ENCODE results near the gene KASH5. TPM values are rescaled to one million over a fixed set of nuclear protein-coding genes. Genes with fewer than 3 reads are reported as not detected.
A peak's percentile ranks its signal among the peaks of the same experiment; 100 is the strongest.

The KASH5 gene
- total RNA-seq, 2 experiments from 2014 or later, result 0.96 to 1.2 TPM

- H3K27ac Mint-ChIP-seq, result no peak overlapping the region
- intact Hi-C loops (cut with DNase I, micrococcal nuclease), result no loop called here
- H3K4me1 Mint-ChIP-seq, result peaks cover 24% of the 10 kb centered on the region
- H3K27me3 Mint-ChIP-seq, result peaks cover 77% of the 10 kb centered on the region
- ATAC-seq (no peak), DNase-seq (no peak)
- H3K4me3 Mint-ChIP-seq, result no peak overlapping the region
- no peaks in the 10 kb centered on the region for H3K9me3 Mint-ChIP-seq (ENCODE audit: low read depth)
- CTCF ChIA-PET, result no interaction called here
- H3K36me3 Mint-ChIP-seq (ENCODE audit: low read depth), result no peaks in the 10 kb centered on the region
- POLR2A ChIA-PET, result no interaction called here
These were observed 45.3 kb downstream of the KASH5 start for GRCh38 chr19:49433240-49433901.

- ATAC-seq (no peak), DNase-seq (no peak)
- ChIA-PET POLR2A (interaction anchor here (1.9 kb wide), 1 partner anchor 9 kb away, joined by 4 read pairs; no protein-coding TSS in a partner anchor), CTCF (interaction anchor here (0.7 to 1.3 kb wide), 3 partner anchors 13 to 45 kb away, joined by 3 to 6 read pairs (median 4); no protein-coding TSS in a partner anchor)
- Mint-ChIP-seq H3K9me3 (ENCODE audit: low read depth) (no peaks in the 10 kb centered on the region), H3K27me3 (peaks cover 78% of the 10 kb centered on the region), H3K4me3 (no peak overlapping the region), H3K4me1 (peaks cover 18% of the 10 kb centered on the region), H3K27ac (no peak overlapping the region), H3K36me3 (ENCODE audit: low read depth) (no peaks in the 10 kb centered on the region)
- intact Hi-C loops (cut with DNase I, micrococcal nuclease), result no loop called here
These were observed 47.0 kb downstream of the KASH5 start for GRCh38 chr19:49434907-49435583.

GRCh38 chr19:49435670-49436069 is 47.6 kb downstream of the KASH5 start:
- ATAC-seq, result no peak
- no peak for DNase-seq
- POLR2A ChIA-PET, result interaction anchor here (1.9 kb wide), 1 partner anchor 9 kb away, joined by 4 read pairs; no protein-coding TSS in a partner anchor
- Mint-ChIP-seq H3K27ac (no peak overlapping the region), H3K9me3 (ENCODE audit: low read depth) (no peaks in the 10 kb centered on the region), H3K36me3 (ENCODE audit: low read depth) (no peaks in the 10 kb centered on the region), H3K4me1 (peaks cover 20% of the 10 kb centered on the region), H3K4me3 (no peak overlapping the region), H3K27me3 (peaks cover 79% of the 10 kb centered on the region)
- intact Hi-C loops (cut with DNase I, micrococcal nuclease), result no loop called here
- CTCF ChIA-PET, result interaction anchor here (0.7 to 1.3 kb wide), 3 partner anchors 10 to 46 kb away, joined by 3 to 6 read pairs (median 3); partner anchors contain the start of gene GFY

- Mint-ChIP-seq H3K4me3 (peak overlapping the region; percentile 4), H3K36me3 (ENCODE audit: low read depth) (no peaks in the 10 kb centered on the region), H3K4me1 (peaks cover 24% of the 10 kb centered on the region), H3K9me3 (ENCODE audit: low read depth) (no peaks in the 10 kb centered on the region), H3K27me3 (peaks cover 78% of the 10 kb centered on the region), H3K27ac (no peak overlapping the region)
- CTCF ChIA-PET, result interaction anchor here (0.6 to 1.0 kb wide), 2 partner anchors 11 to 1964 kb away, joined by 3 read pairs; partner anchors contain the start of gene GFY
- intact Hi-C loops (cut with DNase I, micrococcal nuclease), result no loop called here
- POLR2A ChIA-PET, result interaction anchor here (1.9 kb wide), 1 partner anchor 10 kb away, joined by 4 read pairs; no protein-coding TSS in a partner anchor
- DNase-seq, result peak; percentile 89
- peak; percentile 54 for ATAC-seq
These were observed 48.5 kb downstream of the KASH5 start for GRCh38 chr19:49436381-49437017.

GRCh38 chr19:49437231-49437630 is 49.2 kb downstream of the KASH5 start:
- no peak for DNase-seq
- ChIA-PET POLR2A (interaction anchor here (1.9 kb wide), 1 partner anchor 11 kb away, joined by 4 read pairs; no protein-coding TSS in a partner anchor), CTCF (no interaction called here)
- no peak overlapping the region for H3K27ac Mint-ChIP-seq
- no peak overlapping the region for H3K4me3 Mint-ChIP-seq
- intact Hi-C loops (cut with DNase I, micrococcal nuclease), result no loop called here
- no peaks in the 10 kb centered on the region for H3K9me3 Mint-ChIP-seq (ENCODE audit: low read depth)
- peaks cover 81% of the 10 kb centered on the region for H3K27me3 Mint-ChIP-seq
- no peak for ATAC-seq
- peaks cover 28% of the 10 kb centered on the region for H3K4me1 Mint-ChIP-seq
- no peaks in the 10 kb centered on the region for H3K36me3 Mint-ChIP-seq (ENCODE audit: low read depth)

GRCh38 chr19:49438261-49438660 is 50.2 kb downstream of the KASH5 start:
- peaks cover 79% of the 10 kb centered on the region for H3K27me3 Mint-ChIP-seq
- POLR2A ChIA-PET, result no interaction called here

GRCh38 chr19:49439836-49440235 is 51.8 kb downstream of the KASH5 start:
- ChIA-PET CTCF (interaction anchor here (0.6 to 1.5 kb wide), 4 partner anchors 10 to 297 kb away, joined by 3 to 4 read pairs (median 4); no protein-coding TSS in a partner anchor), POLR2A (no interaction called here)
- ATAC-seq (no peak), DNase-seq (no peak)
- Mint-ChIP-seq H3K36me3 (ENCODE audit: low read depth) (no peaks in the 10 kb centered on the region), H3K4me3 (no peak overlapping the region), H3K27me3 (peaks cover 70% of the 10 kb centered on the region), H3K4me1 (peaks cover 32% of the 10 kb centered on the region), H3K27ac (no peak overlapping the region), H3K9me3 (ENCODE audit: low read depth) (no peaks in the 10 kb centered on the region)
- intact Hi-C loops (cut with DNase I, micrococcal nuclease), result loop anchor here in 1 of 2 experiments (5.0 kb wide), 1 partner anchor 33 kb away; no protein-coding TSS in a partner anchor

More at GRCh38 chr19:49438261-49438660, 50.2 kb downstream of the KASH5 start:
- no peaks in the 10 kb centered on the region for H3K9me3 Mint-ChIP-seq (ENCODE audit: low read depth)
- H3K4me1 Mint-ChIP-seq, result peaks cover 31% of the 10 kb centered on the region
- intact Hi-C loops (cut with DNase I, micrococcal nuclease), result no loop called here
- no peak for ATAC-seq
- DNase-seq, result no peak
- H3K36me3 Mint-ChIP-seq (ENCODE audit: low read depth), result no peaks in the 10 kb centered on the region
- no peak overlapping the region for H3K27ac Mint-ChIP-seq
- CTCF ChIA-PET, result no interaction called here
- H3K4me3 Mint-ChIP-seq, result no peak overlapping the region

- POLR2A ChIA-PET, result no interaction called here
- H3K4me1 Mint-ChIP-seq, result peaks cover 36% of the 10 kb centered on the region
- H3K27me3 Mint-ChIP-seq, result peaks cover 63% of the 10 kb centered on the region
- no peak overlapping the region for H3K27ac Mint-ChIP-seq
- intact Hi-C loops (cut with DNase I, micrococcal nuclease), result loop anchor here in 1 of 2 experiments (5.0 kb wide), 1 partner anchor 33 kb away; no protein-coding TSS in a partner anchor
- peak overlapping the region; percentile 7 for H3K4me3 Mint-ChIP-seq
- CTCF ChIA-PET, result interaction anchor here (0.6 to 1.5 kb wide), 3 partner anchors 11 to 134 kb away, joined by 3 to 4 read pairs (median 4); no protein-coding TSS in a partner anchor
- ATAC-seq (no peak), DNase-seq (no peak)
- no peaks in the 10 kb centered on the region for H3K36me3 Mint-ChIP-seq (ENCODE audit: low read depth)
- no peaks in the 10 kb centered on the region for H3K9me3 Mint-ChIP-seq (ENCODE audit: low read depth)
These were observed 52.6 kb downstream of the KASH5 start for GRCh38 chr19:49440439-49441209.

GRCh38 chr19:49441210-49441959 is 53.3 kb downstream of the KASH5 start, which contains the start of gene SLC17A7:
TSS of gene SLC17A7 (minus strand) at chr19:49441527. CDS start at chr19:49441379, 148 bp downstream.
- POLR2A ChIA-PET, result no interaction called here
- peak; percentile 13 for ATAC-seq
- H3K27ac Mint-ChIP-seq, result no peak within 1 kb of the TSS
- peaks cover 31% of the 10 kb centered on the region for H3K4me1 Mint-ChIP-seq
- CTCF ChIA-PET, result interaction anchor here (0.6 to 1.9 kb wide), 5 partner anchors 12 to 635 kb away, joined by 3 to 5 read pairs (median 3); no protein-coding TSS in a partner anchor
- H3K27me3 Mint-ChIP-seq, result peaks cover 56% of the 10 kb centered on the region
- intact Hi-C loops (cut with DNase I, micrococcal nuclease), result loop anchor here in 1 of 2 experiments (5.0 kb wide), 1 partner anchor 34 kb away; no protein-coding TSS in a partner anchor
- peak; percentile 76 for DNase-seq
- no peaks in the 10 kb centered on the region for H3K9me3 Mint-ChIP-seq (ENCODE audit: low read depth)
- peak within 1 kb of the TSS; percentile 73 for H3K4me3 Mint-ChIP-seq
- no peaks in the 10 kb centered on the region for H3K36me3 Mint-ChIP-seq (ENCODE audit: low read depth)

GRCh38 chr19:49441960-49442350 is 53.9 kb downstream of the KASH5 start:
- ATAC-seq (no peak), DNase-seq (no peak)
- Mint-ChIP-seq H3K4me3 (peak overlapping the region; percentile 73), H3K27ac (no peak overlapping the region), H3K9me3 (ENCODE audit: low read depth) (no peaks in the 10 kb centered on the region), H3K4me1 (peaks cover 28% of the 10 kb centered on the region), H3K36me3 (ENCODE audit: low read depth) (peaks cover 5% of the 10 kb centered on the region), H3K27me3 (peaks cover 53% of the 10 kb centered on the region)
- ChIA-PET POLR2A (no interaction called here), CTCF (interaction anchor here (0.6 to 1.9 kb wide), 5 partner anchors 12 to 636 kb away, joined by 3 to 5 read pairs (median 3); no protein-coding TSS in a partner anchor)
- intact Hi-C loops (cut with DNase I, micrococcal nuclease), result loop anchor here (2.0 to 5.0 kb wide), 7 partner anchors 35 to 703 kb away; partner anchors contain the start of genes C19orf73 (in 1 of the 2), PPFIA3 (in 1 of the 2), PRMT1 (in 1 of the 2) and RPS11 (in 1 of the 2)

Data from activated CD4-positive, alpha-beta T cell treated with anti-CD3 and anti-CD28 coated beads for 36 hours (primary cell).